Liver (tissue), 9 donors: ENCODE results near the gene OOSP2. TPM values are rescaled to one million over a fixed set of nuclear protein-coding genes. Genes with fewer than 3 reads are reported as not detected.

Source experiments
- DNase-seq: peaks from one replicate; pipeline ENCODE4 v3.0.0-alpha.2; 2017; ENCODE audit warnings: low spot score
- H3K27ac ChIP-seq, 2 donors: one replicate each; pipeline ENCODE4 v1.7.0; 2013; ENCODE audit warnings: inconsistent platforms in 2 of 2, low read length in 2 of 2, control low read depth in 1 of 2, low read depth in 1 of 2, mild to moderate bottlenecking in 1 of 2
- H3K27me3 ChIP-seq, 4 donors: one replicate each; pipeline versions ENCODE4 v1.6.1 to v1.7.0; 2013; ENCODE audit warnings: low read length in 3 of 4, inconsistent platforms in 1 of 4, mild to moderate bottlenecking in 1 of 4, moderate library complexity in 1 of 4; ENCODE audit not compliant: control insufficient read depth in 4 of 4, insufficient read depth in 4 of 4
- H3K36me3 ChIP-seq, 4 donors: one replicate each; pipeline versions ENCODE4 v1.6.1 to v1.7.0; 2013; ENCODE audit warnings: low read length in 3 of 4, mild to moderate bottlenecking in 3 of 4, low read depth in 1 of 4, moderate library complexity in 1 of 4; ENCODE audit not compliant: control insufficient read depth in 4 of 4, insufficient read depth in 3 of 4
- H3K4me1 ChIP-seq, 4 donors: one replicate each; pipeline versions ENCODE4 v1.6.1 to v1.7.0; 2013; ENCODE audit warnings: low read length in 3 of 4, mild to moderate bottlenecking in 3 of 4, moderate library complexity in 1 of 4; ENCODE audit not compliant: control insufficient read depth in 4 of 4, insufficient read depth in 4 of 4
- H3K4me3 ChIP-seq, 3 donors: one replicate each; pipeline versions ENCODE4 v1.6.1 to v1.7.0; 2013; ENCODE audit warnings: low read length in 3 of 3, control low read depth in 1 of 3, low read depth in 1 of 3, mild to moderate bottlenecking in 1 of 3
- H3K9ac ChIP-seq, 2 donors: one replicate each; pipeline ENCODE4 v1.7.0; 2013; ENCODE audit warnings: low read length in 2 of 2, mild to moderate bottlenecking in 2 of 2, moderate library complexity in 2 of 2, control low read depth in 1 of 2, low read depth in 1 of 2
- H3K9me3 ChIP-seq, 4 donors: one replicate each; pipeline versions ENCODE4 v1.6.1 to v1.7.0; 2013; ENCODE audit warnings: low read length in 3 of 4; ENCODE audit not compliant: control insufficient read depth in 4 of 4
- ATF3 ChIP-seq: IDR thresholded peaks from 2 replicates; pipeline ENCODE4 v1.6.1; 2016; ENCODE audit warnings: antibody characterized with exemption
- EGR1 ChIP-seq, 2 donors: IDR thresholded peaks; 2 replicates each; pipeline ENCODE4 v1.6.1; 2016 to 2018; ENCODE audit warnings: antibody characterized with exemption in 2 of 2, low read depth in 2 of 2
- FOXA1 ChIP-seq: IDR thresholded peaks from 2 replicates; pipeline ENCODE4 v1.6.1; 2016; ENCODE audit warnings: antibody characterized with exemption
- GABPA ChIP-seq, 2 donors: IDR thresholded peaks in 1 of 2; conservative IDR thresholded peaks in 1 of 2; 2 replicates each; pipeline ENCODE4 v1.6.1; 2016; ENCODE audit warnings: antibody characterized with exemption in 2 of 2, mild to moderate bottlenecking in 1 of 2, moderate library complexity in 1 of 2
- HNF4A ChIP-seq, 2 donors: conservative IDR thresholded peaks; 2 replicates each; pipeline ENCODE4 v1.6.1; 2016; ENCODE audit warnings: antibody characterized with exemption in 2 of 2, mild to moderate bottlenecking in 2 of 2
- MAX ChIP-seq: IDR thresholded peaks from 2 replicates; pipeline ENCODE4 v1.6.1; 2016; ENCODE audit warnings: antibody characterized with exemption
- NR2F2 ChIP-seq: IDR thresholded peaks from 2 replicates; pipeline ENCODE4 v1.6.1; 2016; ENCODE audit warnings: antibody characterized with exemption
- RAD21 ChIP-seq, 2 donors: IDR thresholded peaks; 2 replicates each; pipeline ENCODE4 v1.6.1; 2016; ENCODE audit warnings: antibody characterized with exemption in 2 of 2, mild to moderate bottlenecking in 2 of 2
- REST ChIP-seq: IDR thresholded peaks from 2 replicates; pipeline ENCODE4 v1.6.1; 2016; ENCODE audit warnings: antibody characterized with exemption, mild to moderate bottlenecking
- RXRA ChIP-seq, 2 donors: IDR thresholded peaks; 2 replicates each; pipeline ENCODE4 v1.6.1; 2017 to 2018; ENCODE audit warnings: antibody characterized with exemption in 2 of 2, mild to moderate bottlenecking in 1 of 2
- YY1 ChIP-seq: IDR thresholded peaks from 2 replicates; pipeline ENCODE4 v1.6.1; 2016; ENCODE audit warnings: antibody characterized with exemption, mild to moderate bottlenecking
- ZBTB33 ChIP-seq: IDR thresholded peaks from 2 replicates; pipeline ENCODE4 v1.6.1; 2016; ENCODE audit warnings: antibody characterized with exemption
- WGBS: extraction: QIAGEN DNeasy Blood & Tissue Kit; methylation state at CpG from one replicate; pipeline ENCODE4 v1.1.7; 2013; 5-methylcytosine and 5-hydroxymethylcytosine counted together
- polyA plus RNA-seq, 2 donors: library from polyadenylated mRNA; stranded (reverse) in 1 of 2; unstranded in 1 of 2; fragments of 200-250 nt in 1 of 2; fragments of >200 nt in 1 of 2; fragmentation: Nextera tagmentation in 1 of 2; extraction: Ambion mirVana in 1 of 2; gene quantifications; one replicate each; pipeline versions ENCODE4 v1.2.1 to v1.2.3, GENCODE V29; 2013 to 2015
- total RNA-seq, 2 donors: library from RNA; depleted of rRNA; stranded (reverse); fragments of >200 nt; gene quantifications; one replicate each; pipeline ENCODE4 v1.2.3, GENCODE V29; 2014
- donor health status: healthy.
- donor health status: healthy.
- donor health status: healthy.
- donor health status: healthy.
- donor health status: healthy.

The OOSP2 gene
- total and polyA plus RNA-seq, 4 donors, result not detected

- no peak for TF ChIP-seq ATF3
- DNase-seq, result no peak
- no peak overlapping the region for H3K4me3 ChIP-seq
- H3K4me1 ChIP-seq, result no peaks in the 10 kb centered on the region
- peaks cover 3 to 12% (median 5%) of the 10 kb centered on the region in 4 donors for H3K9me3 ChIP-seq
- H3K27me3 ChIP-seq, result no peaks in the 10 kb centered on the region
- no peak overlapping the region for H3K27ac ChIP-seq
- WGBS, result 76% methylated on average over 2 of the region's 2 CpGs
- no peaks in the 10 kb centered on the region for H3K36me3 ChIP-seq
- no peak overlapping the region for H3K9ac ChIP-seq
These were observed 42.4 kb upstream of the OOSP2 start for GRCh38 chr11:59997800-59998199.

- Histone ChIP-seq H3K36me3 (no peaks in the 10 kb centered on the region), H3K27me3 (no peaks in the 10 kb centered on the region), H3K9ac (no peak overlapping the region), H3K9me3 (peaks cover 3 to 12% (median 5%) of the 10 kb centered on the region in 4 donors), H3K4me1 (no peaks in the 10 kb centered on the region), H3K27ac (no peak overlapping the region), H3K4me3 (no peak overlapping the region)
- no peak for TF ChIP-seq RXRA (IDR thresholded peaks at IDR 0.05)
- no peak for DNase-seq
- WGBS, result 72% methylated on average over 4 of the region's 4 CpGs
These were observed 40.5 kb upstream of the OOSP2 start for GRCh38 chr11:59999691-60000090.

- H3K27me3 ChIP-seq, result no peaks in the 10 kb centered on the region
- no peaks in the 10 kb centered on the region for H3K4me1 ChIP-seq
- no peaks in the 10 kb centered on the region for H3K36me3 ChIP-seq
- H3K4me3 ChIP-seq, result no peak overlapping the region
- no peak for DNase-seq
- H3K27ac ChIP-seq, result no peak overlapping the region
- TF ChIP-seq YY1 (no peak), ZBTB33 (no peak), EGR1 (IDR thresholded peaks at IDR 0.05; ENCODE audit: low read depth in 2 of 2) (no peak), GABPA (IDR thresholded peaks at IDR 0.05 in 1 of 2, conservative IDR thresholded peaks at IDR 0.05 in 1 of 2) (no peak), RXRA (IDR thresholded peaks at IDR 0.05) (no peak), NR2F2 (no peak), FOXA1 (no peak)
- peaks cover 3 to 12% (median 5%) of the 10 kb centered on the region in 4 donors for H3K9me3 ChIP-seq
- no peak overlapping the region for H3K9ac ChIP-seq
- 73% methylated on average over 2 of the region's 2 CpGs for WGBS
These were observed 36.5 kb upstream of the OOSP2 start for GRCh38 chr11:60003729-60004128.

- no peak overlapping the region for H3K4me3 ChIP-seq
- no peaks in the 10 kb centered on the region for H3K27me3 ChIP-seq
- no peak overlapping the region for H3K9ac ChIP-seq
- H3K27ac ChIP-seq, result no peak overlapping the region
- WGBS, result 95% methylated on average over 1 of the region's 1 CpG
- peaks cover 0 to 3% (median 2%) of the 10 kb centered on the region in 4 donors for H3K9me3 ChIP-seq
- TF ChIP-seq MAX (no peak), HNF4A (conservative IDR thresholded peaks at IDR 0.05) (no peak), FOXA1 (no peak), NR2F2 (no peak), REST (no peak), ATF3 (no peak), ZBTB33 (no peak), RAD21 (IDR thresholded peaks at IDR 0.05) (no peak), EGR1 (IDR thresholded peaks at IDR 0.05; ENCODE audit: low read depth in 2 of 2) (no peak)
- no peaks in the 10 kb centered on the region for H3K4me1 ChIP-seq
- no peak for DNase-seq
- H3K36me3 ChIP-seq, result no peaks in the 10 kb centered on the region
These were observed 34.8 kb upstream of the OOSP2 start for GRCh38 chr11:60005360-60005759.
